Measurements from ENCODE around the gene PSMC6.

The PSMC6 gene

GRCh38 chr14:52706724-52707706, at the start of gene PSMC6:
PSMC6 (plus strand) TSS chr14:52707200; CDS start chr14:52707220, 20 bp downstream.
- DNase-seq (ENCODE audit: low spot score) = peak; percentile 95

GRCh38 chr14:52660325-52660724, 46.7 kb upstream of the PSMC6 start:
- no peak for DNase-seq (ENCODE audit: low spot score)

- DNase-seq (ENCODE audit: low spot score) = no peak
These were observed 46.2 kb upstream of the PSMC6 start for GRCh38 chr14:52660832-52661231.

- DNase-seq (ENCODE audit: low spot score) = no peak
These were observed 45.7 kb upstream of the PSMC6 start for GRCh38 chr14:52661314-52661713.

GRCh38 chr14:52663850-52664249, 43.1 kb upstream of the PSMC6 start:
- no peak for DNase-seq (ENCODE audit: low spot score)

GRCh38 chr14:52678591-52678990, 28.4 kb upstream of the PSMC6 start:
- DNase-seq (ENCODE audit: low spot score) = no peak

GRCh38 chr14:52683985-52684520, 22.9 kb upstream of the PSMC6 start:
- no peak for DNase-seq (ENCODE audit: low spot score)

GRCh38 chr14:52686176-52686575, 20.8 kb upstream of the PSMC6 start:
- no peak for DNase-seq (ENCODE audit: low spot score)

- DNase-seq (ENCODE audit: low spot score) = no peak
These were observed 15.8 kb upstream of the PSMC6 start for GRCh38 chr14:52690983-52691760.

- DNase-seq (ENCODE audit: low spot score) = no peak
These were observed 14.6 kb upstream of the PSMC6 start for GRCh38 chr14:52692248-52692962.

- DNase-seq (ENCODE audit: low spot score) = no peak
These were observed 14.0 kb upstream of the PSMC6 start for GRCh38 chr14:52693036-52693435.

- DNase-seq (ENCODE audit: low spot score) = no peak
These were observed 13.5 kb upstream of the PSMC6 start for GRCh38 chr14:52693532-52693931.

GRCh38 chr14:52694761-52695480, 12.1 kb upstream of the PSMC6 start:
- peak; percentile 38 for DNase-seq (ENCODE audit: low spot score)

- DNase-seq (ENCODE audit: low spot score) = peak; percentile 53
These were observed 11.4 kb upstream of the PSMC6 start, which contains the start of gene ERO1A for GRCh38 chr14:52695481-52696091. ERO1A (minus strand) TSS chr14:52695558; CDS start chr14:52695481, 77 bp downstream.

- no peak for DNase-seq (ENCODE audit: low spot score)
These were observed 6.3 kb upstream of the PSMC6 start for GRCh38 chr14:52700701-52701172.

GRCh38 chr14:52701223-52701622, 5.8 kb upstream of the PSMC6 start:
- DNase-seq (ENCODE audit: low spot score) = no peak

GRCh38 chr14:52703225-52703624, 3.8 kb upstream of the PSMC6 start:
- no peak for DNase-seq (ENCODE audit: low spot score)

GRCh38 chr14:52703664-52704063, 3.3 kb upstream of the PSMC6 start:
- DNase-seq (ENCODE audit: low spot score) = no peak

- DNase-seq (ENCODE audit: low spot score) = no peak
These were observed 714 bp upstream of the PSMC6 start for GRCh38 chr14:52706286-52706685.

GRCh38 chr14:52711666-52712065, 4.7 kb downstream of the PSMC6 start:
- DNase-seq (ENCODE audit: low spot score) = no peak

- no peak for DNase-seq (ENCODE audit: low spot score)
These were observed 9.2 kb downstream of the PSMC6 start for GRCh38 chr14:52716155-52716554.
